GM12892 (cell line): ENCODE results near the gene ZNF174. TPM values are rescaled to one million over a fixed set of nuclear protein-coding genes. Genes with fewer than 3 reads are reported as not detected.
A peak's percentile ranks its signal among the peaks of the same experiment; 100 is the strongest.

Source experiments
- DNase-seq: peaks from one replicate; pipeline ENCODE4 v3.0.0; 2011; ENCODE audit not compliant: insufficient read length
- FAIRE-seq: peaks from 2 replicates; lab custom pipeline; 2011; peaks lifted over from hg19 to GRCh38; lab: Jason Lieb, UNC
- POLR2A ChIP-seq: IDR thresholded peaks from 2 replicates; pipeline ENCODE4 v1.6.1; 2011; ENCODE audit warnings: low read depth, low read length, control low read depth
- POLR2AphosphoS5 ChIP-seq: IDR thresholded peaks from 2 replicates; pipeline ENCODE4 v1.6.1; 2011; ENCODE audit warnings: low read depth, low read length, control low read depth
- TAF1 ChIP-seq: IDR thresholded peaks from 2 replicates; pipeline ENCODE4 v1.6.1; 2011; ENCODE audit warnings: low read depth, mild to moderate bottlenecking, control low read depth, low read length, borderline replicate concordance
- polyA plus RNA-seq: library from polyadenylated mRNA; unstranded; fragments of >200 nt; gene quantifications from one replicate; pipeline ENCODE4 v1.2.1, GENCODE V29; 2012; ENCODE audit warnings: missing spikeins, inconsistent platforms; ENCODE audit not compliant: missing spikeins

ZNF174 gene
- 7.5 TPM for polyA plus RNA-seq

- peak; percentile 97 for DNase-seq
- peak; percentile 98 for FAIRE-seq
- peak; percentile 92 for TF ChIP-seq TAF1
- TF ChIP-seq POLR2A: peak; percentile 87
- TF ChIP-seq POLR2AphosphoS5: peak; percentile 89
Measured at GRCh38 chr16:3400779-3401688, at the start of gene ZNF174, which contains the start of gene ZSCAN32. ZNF174 (plus strand) TSS chr16:3401215; CDS start chr16:3402005, 790 bp downstream. ZSCAN32 (minus strand) TSS chr16:3401004; CDS start chr16:3397557, 3,447 bp downstream.

DNA sequence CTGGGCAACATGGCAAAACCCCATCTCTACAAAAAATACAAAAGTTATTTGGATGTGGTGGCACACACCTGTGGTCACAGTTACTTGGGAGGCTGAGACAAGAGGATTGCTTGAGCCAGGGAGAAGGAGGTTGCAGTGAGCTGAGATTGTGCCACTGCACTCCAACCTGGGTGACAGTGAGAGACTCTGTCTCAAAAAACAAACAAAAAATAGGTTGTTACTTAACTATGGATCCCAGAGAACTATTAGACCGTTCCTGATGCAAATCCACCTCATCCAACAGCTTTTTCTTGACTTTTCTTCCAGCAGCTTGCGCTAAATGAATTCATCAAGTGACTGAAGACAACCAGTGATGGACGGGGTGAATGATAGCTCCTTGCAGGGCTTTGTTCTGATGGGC lies 45.4 kb upstream of the ZNF174 start, which contains the start of gene OR2C1:
OR2C1 (plus strand) TSS at position 301 of the 400 bp plus-strand sequence; CDS start at position 353, 52 bp downstream.
- DNase-seq (no peak), FAIRE-seq (no peak)
- TF ChIP-seq POLR2A: no peak
- no peak for TF ChIP-seq POLR2AphosphoS5
- no peak for TF ChIP-seq TAF1

DNA sequence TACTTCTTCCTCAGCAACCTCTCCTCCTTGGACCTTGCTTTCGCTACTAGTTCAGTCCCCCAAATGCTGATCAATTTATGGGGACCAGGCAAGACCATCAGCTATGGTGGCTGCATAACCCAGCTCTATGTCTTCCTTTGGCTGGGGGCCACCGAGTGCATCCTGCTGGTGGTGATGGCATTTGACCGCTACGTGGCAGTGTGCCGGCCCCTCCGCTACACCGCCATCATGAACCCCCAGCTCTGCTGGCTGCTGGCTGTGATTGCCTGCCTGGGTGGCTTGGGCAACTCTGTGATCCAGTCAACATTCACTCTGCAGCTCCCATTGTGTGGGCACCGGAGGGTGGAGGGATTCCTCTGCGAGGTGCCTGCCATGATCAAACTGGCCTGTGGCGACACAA lies 44.9 kb upstream of the ZNF174 start:
- DNase-seq (no peak), FAIRE-seq (no peak)
- TF ChIP-seq TAF1: no peak

GRCh38 chr16:3358871-3359270 lies 42.1 kb upstream of the ZNF174 start:
- DNase-seq (no peak), FAIRE-seq (no peak)
- TF ChIP-seq POLR2AphosphoS5: no peak
- TF ChIP-seq POLR2A: no peak
- no peak for TF ChIP-seq TAF1

DNA sequence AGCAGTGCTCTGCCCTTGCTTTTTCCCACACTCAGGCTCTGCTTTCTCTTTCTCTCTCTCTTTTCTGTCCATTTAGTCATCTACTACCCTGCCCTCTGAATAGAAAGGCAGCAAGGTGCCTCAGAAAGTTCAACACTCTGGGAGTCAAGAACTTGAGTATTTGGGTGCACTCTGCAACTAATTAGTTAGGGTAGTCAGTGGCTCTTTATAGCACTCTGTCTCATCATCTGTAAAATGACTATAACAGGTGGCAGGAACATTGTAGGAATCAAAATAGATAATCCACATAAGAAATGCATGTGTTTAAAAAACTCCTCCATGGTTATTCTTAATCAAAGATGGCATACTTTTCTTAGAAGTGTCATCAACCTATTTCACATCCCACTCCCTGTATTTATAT lies 38.1 kb upstream of the ZNF174 start:
- DNase-seq (no peak), FAIRE-seq (no peak)
- no peak for TF ChIP-seq TAF1
- no peak for TF ChIP-seq POLR2A
- no peak for TF ChIP-seq POLR2AphosphoS5

DNA sequence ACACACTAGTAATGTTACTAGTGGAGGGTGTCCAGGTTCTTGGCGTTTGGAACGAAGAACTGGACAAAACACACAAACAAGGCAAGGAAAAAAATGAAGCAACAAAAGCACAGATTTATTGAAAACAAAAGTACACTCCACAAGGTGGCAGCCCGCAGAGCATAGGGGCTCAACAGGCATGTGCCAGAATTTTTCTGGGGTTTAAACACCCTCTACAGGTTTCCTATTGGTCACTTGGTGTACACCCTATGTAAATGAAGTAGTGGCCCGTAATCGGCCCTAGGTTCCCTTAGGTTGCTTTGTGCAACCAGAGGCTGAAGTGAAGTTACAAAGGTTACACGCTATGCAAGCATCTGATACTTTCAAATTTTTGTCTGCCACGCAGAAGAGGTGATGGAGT lies 37.2 kb upstream of the ZNF174 start:
- FAIRE-seq (no peak), DNase-seq (no peak)
- TF ChIP-seq POLR2A (no peak), POLR2AphosphoS5 (no peak), TAF1 (no peak)

- FAIRE-seq (peak; percentile 73), DNase-seq (peak; percentile 38)
- TF ChIP-seq TAF1 (no peak), POLR2AphosphoS5 (no peak), POLR2A (no peak)
Measured at GRCh38 chr16:3364774-3365427, 36.1 kb upstream of the ZNF174 start.

- DNase-seq: no peak
- no peak for FAIRE-seq
- TF ChIP-seq TAF1 (no peak), POLR2AphosphoS5 (no peak), POLR2A (no peak)
Measured at GRCh38 chr16:3369073-3369472, 31.9 kb upstream of the ZNF174 start.

- no peak for DNase-seq
- TF ChIP-seq POLR2AphosphoS5 (no peak), POLR2A (no peak), TAF1 (no peak)
- no peak for FAIRE-seq
Measured at GRCh38 chr16:3375680-3376079, 25.3 kb upstream of the ZNF174 start.

DNA sequence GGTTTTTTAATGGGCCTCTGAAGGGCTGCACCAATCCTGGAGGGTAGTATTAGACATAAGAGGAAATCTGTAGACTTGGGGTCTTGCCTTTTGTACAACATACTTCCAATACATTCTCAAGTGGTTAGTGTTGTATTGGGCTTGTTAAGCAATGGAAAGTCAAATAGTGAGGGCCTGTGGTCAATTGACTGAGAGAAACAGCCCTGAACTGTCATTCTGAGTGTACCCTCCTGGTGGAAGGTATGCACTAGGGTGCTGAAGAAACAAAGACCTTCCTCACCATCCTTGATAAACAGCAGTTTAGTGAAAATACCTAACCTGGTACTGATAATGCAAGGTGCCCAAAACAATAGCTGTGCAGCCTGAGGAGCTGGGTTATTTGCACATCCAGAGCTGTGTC lies 23.1 kb upstream of the ZNF174 start:
- FAIRE-seq (no peak), DNase-seq (no peak)
- no peak for TF ChIP-seq POLR2A
- TF ChIP-seq TAF1: no peak
- TF ChIP-seq POLR2AphosphoS5: no peak

GRCh38 chr16:3383045-3383448 lies 18.0 kb upstream of the ZNF174 start:
- FAIRE-seq (no peak), DNase-seq (no peak)
- TF ChIP-seq POLR2A (no peak), TAF1 (no peak), POLR2AphosphoS5 (no peak)

GRCh38 chr16:3388325-3388724 lies 12.7 kb upstream of the ZNF174 start:
- FAIRE-seq (no peak), DNase-seq (no peak)
- TF ChIP-seq POLR2A (no peak), TAF1 (no peak), POLR2AphosphoS5 (no peak)
